ENCODE results near the gene MAGEA2B. TPM values are rescaled to one million over a fixed set of nuclear protein-coding genes. Genes with fewer than 3 reads are reported as not detected.
"Not testable (repeated sequence)": the region's sequence is repeated elsewhere in the genome, so short reads cannot be mapped to it uniquely, and the experiment has no call there.

MAGEA2B gene, protein sequence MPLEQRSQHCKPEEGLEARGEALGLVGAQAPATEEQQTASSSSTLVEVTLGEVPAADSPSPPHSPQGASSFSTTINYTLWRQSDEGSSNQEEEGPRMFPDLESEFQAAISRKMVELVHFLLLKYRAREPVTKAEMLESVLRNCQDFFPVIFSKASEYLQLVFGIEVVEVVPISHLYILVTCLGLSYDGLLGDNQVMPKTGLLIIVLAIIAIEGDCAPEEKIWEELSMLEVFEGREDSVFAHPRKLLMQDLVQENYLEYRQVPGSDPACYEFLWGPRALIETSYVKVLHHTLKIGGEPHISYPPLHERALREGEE
- total RNA-seq = not detected

DNA sequence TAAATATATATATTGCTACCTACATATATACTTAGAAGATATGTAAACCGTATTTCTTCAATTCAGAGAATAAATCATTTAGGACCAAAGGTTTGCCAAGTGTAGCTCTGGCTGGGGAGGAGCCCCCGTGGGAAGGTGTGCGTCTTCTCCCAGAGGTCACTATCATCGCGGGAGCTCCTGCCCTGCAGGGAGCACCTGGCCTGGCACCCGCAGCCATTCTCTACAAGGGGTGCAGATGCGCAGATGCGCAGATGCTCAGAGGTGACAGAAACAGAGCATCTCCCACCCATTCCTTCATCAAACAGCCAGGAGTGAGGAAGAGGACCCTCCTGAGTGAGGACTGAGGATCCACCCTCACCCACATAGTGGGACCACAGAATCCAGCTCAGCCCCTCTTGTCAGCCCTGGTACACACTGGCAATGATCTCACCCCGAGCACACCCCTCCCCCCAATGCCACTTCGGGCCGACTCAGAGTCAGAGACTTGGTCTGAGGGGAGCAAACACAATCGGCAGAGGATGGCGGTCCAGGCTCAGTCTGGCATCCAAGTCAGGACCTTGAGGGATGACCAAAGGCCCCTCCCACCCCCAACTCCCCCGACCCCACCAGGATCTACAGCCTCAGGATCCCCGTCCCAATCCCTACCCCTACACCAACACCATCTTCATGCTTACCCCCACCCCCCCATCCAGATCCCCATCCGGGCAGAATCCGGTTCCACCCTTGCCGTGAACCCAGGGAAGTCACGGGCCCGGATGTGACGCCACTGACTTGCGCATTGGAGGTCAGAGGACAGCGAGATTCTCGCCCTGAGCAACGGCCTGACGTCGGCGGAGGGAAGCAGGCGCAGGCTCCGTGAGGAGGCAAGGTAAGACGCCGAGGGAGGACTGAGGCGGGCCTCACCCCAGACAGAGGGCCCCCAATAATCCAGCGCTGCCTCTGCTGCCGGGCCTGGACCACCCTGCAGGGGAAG, at the start of gene MAGEA2B:
TSS of gene MAGEA2B (plus strand) at position 814 of the 973 bp plus-strand sequence. CDS start 2,479 bp downstream, outside the sequence.
- ATAC-seq; H3K9me3 Mint-ChIP-seq; H3K27me3 Mint-ChIP-seq; CTCF ChIA-PET; POLR2A ChIA-PET; DNase-seq; intact Hi-C loops (cut with micrococcal nuclease); H3K36me3 Mint-ChIP-seq (ENCODE audit: low read depth); H3K27ac Mint-ChIP-seq; H3K4me3 Mint-ChIP-seq; H3K4me1 Mint-ChIP-seq (ENCODE audit: low read depth): not testable (repeated sequence)

DNA sequence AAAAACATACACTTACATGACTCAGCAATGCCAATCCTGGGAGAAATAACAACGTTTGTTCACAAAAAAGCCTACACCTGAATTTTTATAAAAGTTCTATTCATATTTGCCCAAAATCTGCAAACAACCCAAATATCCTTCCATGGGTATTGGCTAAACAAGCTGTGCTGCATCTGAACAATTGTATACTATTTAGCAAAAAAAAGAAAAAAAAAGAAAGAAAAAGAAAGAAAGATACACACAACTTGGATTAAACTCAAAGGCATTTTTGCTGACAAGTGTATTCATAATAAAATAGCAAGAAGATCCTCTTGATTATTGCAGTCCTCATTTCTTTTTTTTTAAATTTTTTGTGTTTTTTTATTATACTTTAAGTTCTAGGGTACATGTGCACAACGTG, 40.3 kb upstream of the MAGEA2B start:
- Mint-ChIP-seq H3K4me1 (ENCODE audit: low read depth) (no peaks in the 10 kb centered on the region), H3K36me3 (ENCODE audit: low read depth) (no peaks in the 10 kb centered on the region), H3K9me3 (no peaks in the 10 kb centered on the region), H3K27me3 (no peaks in the 10 kb centered on the region), H3K27ac (no peak overlapping the region), H3K4me3 (no peak overlapping the region)
- POLR2A ChIA-PET = no interaction called here
- TF ChIP-seq, protein P1, sequence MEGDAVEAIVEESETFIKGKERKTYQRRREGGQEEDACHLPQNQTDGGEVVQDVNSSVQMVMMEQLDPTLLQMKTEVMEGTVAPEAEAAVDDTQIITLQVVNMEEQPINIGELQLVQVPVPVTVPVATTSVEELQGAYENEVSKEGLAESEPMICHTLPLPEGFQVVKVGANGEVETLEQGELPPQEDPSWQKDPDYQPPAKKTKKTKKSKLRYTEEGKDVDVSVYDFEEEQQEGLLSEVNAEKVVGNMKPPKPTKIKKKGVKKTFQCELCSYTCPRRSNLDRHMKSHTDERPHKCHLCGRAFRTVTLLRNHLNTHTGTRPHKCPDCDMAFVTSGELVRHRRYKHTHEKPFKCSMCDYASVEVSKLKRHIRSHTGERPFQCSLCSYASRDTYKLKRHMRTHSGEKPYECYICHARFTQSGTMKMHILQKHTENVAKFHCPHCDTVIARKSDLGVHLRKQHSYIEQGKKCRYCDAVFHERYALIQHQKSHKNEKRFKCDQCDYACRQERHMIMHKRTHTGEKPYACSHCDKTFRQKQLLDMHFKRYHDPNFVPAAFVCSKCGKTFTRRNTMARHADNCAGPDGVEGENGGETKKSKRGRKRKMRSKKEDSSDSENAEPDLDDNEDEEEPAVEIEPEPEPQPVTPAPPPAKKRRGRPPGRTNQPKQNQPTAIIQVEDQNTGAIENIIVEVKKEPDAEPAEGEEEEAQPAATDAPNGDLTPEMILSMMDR (IDR thresholded peaks at IDR 0.05) = no peak
- ATAC-seq (no peak), DNase-seq (no peak)
- intact Hi-C loops (cut with micrococcal nuclease) = no loop called here
- CTCF ChIA-PET = no interaction called here

DNA sequence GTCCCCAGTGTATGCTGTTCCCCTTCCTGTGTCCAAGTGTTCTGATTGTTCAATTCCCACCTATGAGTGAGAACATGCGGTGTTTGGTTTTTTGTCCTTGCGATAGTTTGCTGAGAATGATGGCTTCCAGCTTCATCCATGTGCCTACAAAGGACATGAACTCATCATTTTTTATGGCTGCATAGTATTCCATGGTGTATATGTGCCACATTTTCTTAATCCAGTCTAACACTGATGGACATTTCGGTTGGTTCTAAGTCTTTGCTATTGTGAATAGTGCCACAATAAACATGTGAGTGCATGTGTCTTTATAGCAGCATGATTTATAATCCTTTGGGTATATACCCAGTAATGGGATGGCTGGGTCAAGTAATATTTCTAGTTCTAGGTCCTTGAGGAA, 39.8 kb upstream of the MAGEA2B start:
- H3K4me1 Mint-ChIP-seq (ENCODE audit: low read depth); H3K9me3 Mint-ChIP-seq; intact Hi-C loops (cut with micrococcal nuclease); H3K27ac Mint-ChIP-seq; H3K4me3 Mint-ChIP-seq; H3K36me3 Mint-ChIP-seq (ENCODE audit: low read depth); POLR2A ChIA-PET; CTCF ChIA-PET; DNase-seq; ATAC-seq; H3K27me3 Mint-ChIP-seq: not testable (repeated sequence)

DNA sequence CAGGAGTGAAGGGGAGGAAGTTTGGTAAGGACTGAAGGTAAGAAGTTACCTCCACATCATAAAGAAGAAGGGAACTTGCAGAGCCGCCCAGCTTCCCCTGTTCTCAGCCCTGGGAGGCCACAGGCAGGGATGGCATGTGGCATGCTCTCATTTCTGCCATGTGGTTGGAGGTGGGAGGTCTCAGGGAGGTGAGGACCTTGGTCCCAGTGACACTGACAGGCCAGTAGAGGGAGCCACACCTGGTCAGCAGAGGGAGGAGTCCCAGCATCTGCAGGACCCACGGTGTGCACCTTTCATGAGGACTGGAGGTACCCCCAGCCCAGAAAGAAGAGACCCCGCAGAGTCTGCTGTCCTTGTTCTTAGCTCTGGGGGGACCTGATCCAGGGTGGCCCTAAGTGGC, 33.4 kb upstream of the MAGEA2B start:
- H3K4me1 Mint-ChIP-seq (ENCODE audit: low read depth); H3K36me3 Mint-ChIP-seq (ENCODE audit: low read depth); POLR2A ChIA-PET; intact Hi-C loops (cut with micrococcal nuclease); DNase-seq; H3K4me3 Mint-ChIP-seq; H3K27ac Mint-ChIP-seq; H3K27me3 Mint-ChIP-seq; CTCF ChIA-PET; H3K9me3 Mint-ChIP-seq: not testable (repeated sequence)
- peak; percentile 72 for ATAC-seq

DNA sequence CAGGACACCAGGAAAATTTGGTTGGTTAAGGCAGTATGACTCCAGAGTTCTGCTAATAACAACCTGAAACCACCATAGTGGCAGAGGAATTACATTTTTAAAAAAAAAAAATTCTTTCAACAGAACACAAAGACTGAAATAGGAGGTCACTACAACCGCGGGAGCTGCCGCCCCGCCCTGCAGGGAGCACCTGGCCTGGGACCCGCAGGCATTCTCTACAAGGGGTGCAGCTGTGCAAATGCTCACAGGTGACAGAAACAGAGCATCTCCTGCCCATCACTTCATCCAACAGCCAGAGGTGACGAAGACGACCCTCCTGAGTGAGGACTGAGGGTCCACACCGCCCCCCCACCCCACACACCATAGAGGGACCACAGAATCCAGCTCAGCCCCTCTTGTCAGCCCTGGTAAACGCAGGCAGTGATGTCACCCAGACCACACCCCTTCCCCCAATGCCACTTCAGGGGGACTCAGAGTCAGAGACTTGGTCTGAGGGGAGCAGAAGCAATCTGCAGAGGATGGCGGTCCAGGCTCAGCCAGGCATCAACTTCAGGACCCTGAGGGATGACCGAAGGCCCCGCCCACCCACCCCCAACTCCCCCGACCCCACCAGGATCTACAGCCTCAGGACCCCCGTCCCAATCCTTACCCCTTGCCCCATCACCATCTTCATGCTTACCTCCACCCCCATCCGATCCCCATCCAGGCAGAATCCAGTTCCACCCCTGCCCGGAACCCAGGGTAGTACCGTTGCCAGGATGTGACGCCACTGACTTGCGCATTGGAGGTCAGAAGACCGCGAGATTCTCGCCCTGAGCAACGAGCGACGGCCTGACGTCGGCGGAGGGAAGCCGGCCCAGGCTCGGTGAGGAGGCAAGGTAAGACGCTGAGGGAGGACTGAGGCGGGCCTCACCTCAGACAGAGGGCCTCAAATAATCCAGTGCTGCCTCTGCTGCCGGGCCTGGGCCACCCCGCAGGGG, 16.2 kb upstream of the MAGEA2B start, which contains the start of gene MAGEA3:
TSS of gene MAGEA3 (plus strand) at position 843 of the 980 bp plus-strand sequence. CDS start 2,039 bp downstream, outside the sequence.
- ATAC-seq; H3K9me3 Mint-ChIP-seq; H3K4me1 Mint-ChIP-seq (ENCODE audit: low read depth); H3K36me3 Mint-ChIP-seq (ENCODE audit: low read depth); DNase-seq; POLR2A ChIA-PET; intact Hi-C loops (cut with micrococcal nuclease); CTCF ChIA-PET; H3K27me3 Mint-ChIP-seq; H3K27ac Mint-ChIP-seq; H3K4me3 Mint-ChIP-seq: not testable (repeated sequence)

DNA sequence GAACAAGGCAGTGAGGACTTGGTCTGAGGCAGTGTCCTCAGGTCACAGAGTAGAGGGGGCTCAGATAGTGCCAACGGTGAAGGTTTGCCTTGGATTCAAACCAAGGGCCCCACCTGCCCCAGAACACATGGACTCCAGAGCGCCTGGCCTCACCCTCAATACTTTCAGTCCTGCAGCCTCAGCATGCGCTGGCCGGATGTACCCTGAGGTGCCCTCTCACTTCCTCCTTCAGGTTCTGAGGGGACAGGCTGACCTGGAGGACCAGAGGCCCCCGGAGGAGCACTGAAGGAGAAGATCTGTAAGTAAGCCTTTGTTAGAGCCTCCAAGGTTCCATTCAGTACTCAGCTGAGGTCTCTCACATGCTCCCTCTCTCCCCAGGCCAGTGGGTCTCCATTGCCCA, 14.0 kb upstream of the MAGEA2B start:
- POLR2A ChIA-PET = not testable (repeated sequence)

DNA sequence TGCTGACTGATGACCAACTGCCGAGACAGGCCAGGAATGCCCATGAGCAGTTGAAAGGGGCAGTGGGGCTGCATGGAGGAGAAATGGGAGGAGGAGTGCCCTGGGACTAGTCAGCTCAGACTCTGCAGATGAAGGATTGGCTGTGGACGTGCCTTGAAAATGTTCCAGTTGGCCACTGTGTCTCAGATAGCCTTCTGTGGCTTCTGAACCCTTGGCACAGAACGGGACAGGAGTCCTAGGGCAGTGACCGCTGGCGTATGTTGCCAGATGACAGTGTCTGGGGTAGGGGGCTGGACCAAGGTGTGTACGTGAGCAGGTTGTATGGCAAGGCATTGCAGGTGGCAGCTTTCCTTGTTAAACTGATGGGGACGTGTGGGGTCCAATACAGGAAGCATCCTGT, 7.9 kb upstream of the MAGEA2B start:
- H3K9me3 Mint-ChIP-seq; intact Hi-C loops (cut with micrococcal nuclease); POLR2A ChIA-PET; DNase-seq; H3K27me3 Mint-ChIP-seq; H3K4me3 Mint-ChIP-seq; ATAC-seq; H3K36me3 Mint-ChIP-seq (ENCODE audit: low read depth); H3K4me1 Mint-ChIP-seq (ENCODE audit: low read depth); CTCF ChIA-PET; H3K27ac Mint-ChIP-seq: not testable (repeated sequence)

More for the DNA sequence above, 14.0 kb upstream of the MAGEA2B start:
- CTCF ChIA-PET; H3K27ac Mint-ChIP-seq; intact Hi-C loops (cut with micrococcal nuclease); ATAC-seq; H3K36me3 Mint-ChIP-seq (ENCODE audit: low read depth); H3K9me3 Mint-ChIP-seq; H3K4me1 Mint-ChIP-seq (ENCODE audit: low read depth); H3K27me3 Mint-ChIP-seq; H3K4me3 Mint-ChIP-seq; DNase-seq: not testable (repeated sequence)

DNA sequence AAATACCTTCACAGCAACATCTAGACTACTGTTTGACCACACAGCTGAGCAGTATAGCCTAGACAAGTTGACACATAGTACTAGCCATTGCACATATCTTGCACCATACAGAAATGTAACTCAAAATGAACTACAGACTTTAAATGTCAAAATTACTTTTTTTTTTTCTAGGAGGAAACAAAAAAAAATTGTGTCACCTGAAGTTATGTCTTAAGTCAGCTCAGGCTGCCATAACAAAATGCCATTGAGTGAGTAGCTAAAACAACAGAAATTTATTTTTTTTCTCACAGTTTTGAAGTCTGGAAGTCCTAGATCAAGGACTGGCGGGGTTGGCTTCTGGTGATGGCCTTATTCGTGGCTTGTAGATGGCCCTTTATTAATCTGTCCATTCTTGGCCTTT, 5.3 kb upstream of the MAGEA2B start, which contains the start of gene CSAG2:
TSS of gene CSAG2 (minus strand) at position 101 of the 400 bp plus-strand sequence. CDS start 161 bp downstream, outside the sequence.
- H3K4me3 Mint-ChIP-seq; H3K9me3 Mint-ChIP-seq; H3K4me1 Mint-ChIP-seq (ENCODE audit: low read depth); H3K27me3 Mint-ChIP-seq; H3K36me3 Mint-ChIP-seq (ENCODE audit: low read depth); ATAC-seq; H3K27ac Mint-ChIP-seq; DNase-seq; intact Hi-C loops (cut with micrococcal nuclease); POLR2A ChIA-PET; CTCF ChIA-PET: not testable (repeated sequence)

DNA sequence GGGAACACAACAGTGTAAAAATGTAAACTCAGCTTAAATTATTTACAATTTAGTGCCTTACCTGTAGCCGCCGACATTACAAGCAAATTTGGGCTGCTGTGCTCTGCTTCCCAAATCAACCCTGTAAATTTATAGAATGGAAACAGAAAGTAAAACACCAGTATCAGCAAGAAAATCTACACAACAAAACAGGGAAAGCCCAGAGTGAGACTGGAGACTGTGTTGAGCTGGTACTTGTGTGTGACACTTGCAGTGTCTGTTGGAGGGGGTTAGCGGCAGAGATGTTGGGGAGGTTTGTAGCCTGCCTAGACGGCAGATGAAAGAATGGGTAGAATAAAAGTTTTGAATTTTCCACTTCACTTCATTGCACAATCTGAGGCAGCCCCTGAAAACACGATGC, 1.2 kb upstream of the MAGEA2B start:
- H3K27ac Mint-ChIP-seq; H3K4me3 Mint-ChIP-seq; H3K27me3 Mint-ChIP-seq; POLR2A ChIA-PET; CTCF ChIA-PET; H3K36me3 Mint-ChIP-seq (ENCODE audit: low read depth); DNase-seq; ATAC-seq; intact Hi-C loops (cut with micrococcal nuclease); H3K9me3 Mint-ChIP-seq; H3K4me1 Mint-ChIP-seq (ENCODE audit: low read depth): not testable (repeated sequence)

Data from activated CD8-positive, alpha-beta T cell treated with anti-CD3 and anti-CD28 coated beads for 36 hours (primary cell).